HepG2 (cell line): ENCODE results near the gene XXYLT1. TPM values are rescaled to one million over a fixed set of nuclear protein-coding genes. Genes with fewer than 3 reads are reported as not detected.

Experiments used
- ATAC-seq: fragments of 200-7000 bp; cut with Tn5 transposase; 3 replicates; pipeline ENCODE4 v1.9.1; 2020; ENCODE audit warnings: mild to moderate bottlenecking, moderate library complexity
- BruUV-seq: library from RNA; stranded (reverse); fragments of 400-500 nt; replicated peaks from 2 replicates; lab custom pipeline; 2021; lab: Mats Ljungman, UMichigan
- CTCF ChIA-PET: fragments of 300-600 bp; formaldehyde crosslinking; extraction: SDS; loops from one replicate; lab custom pipeline; 2021; ENCODE audit warnings: low total read pairs, inconsistent platforms, low intra/inter-chr PET ratio; lab: Yijun Ruan, JAX
- POLR2A ChIA-PET: fragments of 350-600 bp; sonication (Branson Sonifier 250); formaldehyde crosslinking; loops from one replicate; lab custom pipeline; 2020; ENCODE audit warnings: antibody characterized with exemption, inconsistent platforms; lab: Yijun Ruan, JAX
- DNase-seq: peaks from one replicate; pipeline ENCODE4 v3.0.0-alpha.2; 2015; ENCODE audit warnings: low spot score
- FAIRE-seq: peaks from 3 replicates; lab custom pipeline; 2011; peaks lifted over from hg19 to GRCh38; lab: Jason Lieb, UNC
- H2AFZ ChIP-seq: one replicate; pipeline ENCODE4 v1.6.1; 2011; ENCODE audit warnings: low read length, inconsistent platforms
- H3K27ac ChIP-seq: fragments of 300-600 bp; 3 replicates; pipeline ENCODE4 v1.8.0; 2011; ENCODE audit warnings: mixed run types, mild to moderate bottlenecking, mixed read lengths, low read length, inconsistent platforms; ENCODE audit not compliant: insufficient read depth; ENCODE audit errors: extremely low read length
- H3K27me3 ChIP-seq, 2 experiments: fragments of 200-600 bp in 1 of 2; 2 replicates in 1 of 2; 3 replicates in 1 of 2; pipeline versions ENCODE4 v1.6.0 to v1.8.0; 2011; ENCODE audit warnings: low read length in 2 of 2, mild to moderate bottlenecking in 2 of 2, moderate library complexity in 2 of 2, inconsistent platforms in 1 of 2; ENCODE audit not compliant: insufficient read depth in 2 of 2, control insufficient read depth in 1 of 2
- H3K36me3 ChIP-seq, 2 experiments: fragments of 200-600 bp in 1 of 2; replicated peaks in 1 of 2; 2 replicates in 1 of 2; 3 replicates in 1 of 2; pipeline versions ENCODE4 v1.5.1 to v1.8.0; 2011; ENCODE audit warnings: low read length in 2 of 2, inconsistent platforms in 1 of 2; ENCODE audit not compliant: insufficient read depth in 2 of 2, control insufficient read depth in 1 of 2
- H3K4me1 ChIP-seq: 2 replicates; pipeline ENCODE4 v1.5.1; 2012; ENCODE audit warnings: low read length, inconsistent platforms; ENCODE audit not compliant: insufficient read depth
- H3K4me2 ChIP-seq: 2 replicates; pipeline ENCODE4 v1.6.0; 2011; ENCODE audit warnings: low read depth, low read length, inconsistent platforms
- H3K4me3 ChIP-seq, 3 experiments: fragments of 200-600 bp in 1 of 3; sonication (generic), shearing (Covaris generic) in 1 of 3; replicated peaks in 1 of 3; 2 replicates each; pipeline ENCODE4 v1.5.1; 2011 to 2016; ENCODE audit warnings: low read length in 3 of 3, inconsistent platforms in 2 of 3, low read depth in 2 of 3, mild to moderate bottlenecking in 2 of 3, control low read depth in 1 of 3, mixed read lengths in 1 of 3; ENCODE audit not compliant: insufficient read depth in 1 of 3
- H3K79me2 ChIP-seq: one replicate; pipeline ENCODE4 v1.6.1; 2011; ENCODE audit warnings: low read length, inconsistent platforms; ENCODE audit not compliant: insufficient read depth
- H3K9ac ChIP-seq: 2 replicates; pipeline ENCODE4 v1.6.0; 2011; ENCODE audit warnings: mild to moderate bottlenecking, low read depth, low read length, inconsistent platforms; ENCODE audit not compliant: insufficient read depth
- H3K9me3 ChIP-seq: 2 replicates; pipeline ENCODE4 v1.5.1; 2012; ENCODE audit warnings: mild to moderate bottlenecking, low read length
- H4K20me1 ChIP-seq: 2 replicates; pipeline ENCODE4 v1.6.0; 2011; ENCODE audit warnings: inconsistent platforms, mild to moderate bottlenecking, low read length, moderate library complexity; ENCODE audit not compliant: insufficient read depth
- GABPB1 ChIP-seq: IDR thresholded peaks from 2 replicates; pipeline ENCODE4 v1.6.1; 2016; ENCODE audit warnings: mild to moderate bottlenecking, missing genetic modification reagents, moderate library complexity, missing compliant biosample characterization
- HNRNPLL ChIP-seq: fragments of 200-400 bp; formaldehyde crosslinking; IDR thresholded peaks from 2 replicates; pipeline ENCODE4 v1.6.1; 2017; ENCODE audit warnings: mild to moderate bottlenecking, low read depth, low read length; ENCODE audit not compliant: poor library complexity, severe bottlenecking
- ISX ChIP-seq: sonication (generic); formaldehyde crosslinking; conservative IDR thresholded peaks from 2 replicates; pipeline ENCODE4 v1.5.0; 2020; ENCODE audit warnings: missing genetic modification reagents
- MEIS2 ChIP-seq: sonication (generic); formaldehyde crosslinking; IDR thresholded peaks from 2 replicates; pipeline ENCODE4 v1.9.0; 2021; ENCODE audit warnings: mild to moderate bottlenecking, missing genetic modification reagents
- NFATC3 ChIP-seq: sonication (generic); formaldehyde crosslinking; IDR thresholded peaks from 2 replicates; pipeline ENCODE4 v1.5.1; 2020; ENCODE audit warnings: mild to moderate bottlenecking, missing genetic modification reagents
- SP140L ChIP-seq: sonication (generic); formaldehyde crosslinking; IDR thresholded peaks from 2 replicates; pipeline ENCODE4 v1.4.0; 2020; ENCODE audit warnings: missing genetic modification reagents, borderline replicate concordance
- TCF7L2 ChIP-seq: IDR thresholded peaks from 2 replicates; pipeline ENCODE4 v1.6.1; 2011; ENCODE audit warnings: mild to moderate bottlenecking, low read depth, low read length, moderate library complexity
- ZNF20 ChIP-seq: sonication (generic); formaldehyde crosslinking; IDR thresholded peaks from 2 replicates; pipeline ENCODE4 v1.4.0; 2020; ENCODE audit warnings: mild to moderate bottlenecking, moderate library complexity, missing genetic modification reagents
- ZNF530 ChIP-seq: sonication (generic); formaldehyde crosslinking; IDR thresholded peaks from 2 replicates; pipeline ENCODE4 v1.5.0; 2020; ENCODE audit warnings: low read depth, mild to moderate bottlenecking, missing genetic modification reagents
- ZNF839 ChIP-seq: sonication (generic); formaldehyde crosslinking; IDR thresholded peaks from 2 replicates; pipeline ENCODE4 v1.4.0; 2020; ENCODE audit warnings: missing genetic modification reagents, mild to moderate bottlenecking, borderline replicate concordance
- WGBS: methylation state at CpG from one replicate; pipeline ENCODE4 v1.1.6; 2017; ENCODE audit warnings: low lambda C conversion rate; 5-methylcytosine and 5-hydroxymethylcytosine counted together
- in situ Hi-C: cut with HindIII; loops from 2 replicates; pipeline ENCODE4 v1.10.0; 2017; ENCODE audit warnings: low pct_unique_long_range_greater_than_20kb; ENCODE audit not compliant: extremely low pct_ligation_motif_present
- intact Hi-C: fragments of 100-400 bp; cut with micrococcal nuclease; formaldehyde crosslinking; loops from one replicate; pipeline ENCODE4 v1.10.0; 2022; ENCODE audit not compliant: unreplicated experiment
- polyA plus RNA-seq, 8 experiments: library from polyadenylated mRNA; depleted of rRNA in 3 of 8; stranded (reverse) in 7 of 8; unstranded in 1 of 8; fragments of >200 nt; fragmentation: Illumina TruSeq in 4 of 8; extraction: Trizol in 4 of 8; gene quantifications; 2 replicates each; pipeline versions ENCODE4 v1.2.1 to v1.2.3, GENCODE V29; 2011 to 2016; ENCODE audit warnings: low read depth in 4 of 8, missing spikeins in 1 of 8, mixed read lengths in 1 of 8; ENCODE audit not compliant: insufficient read depth in 1 of 8
- total RNA-seq, 5 experiments: library from RNA; depleted of rRNA; stranded (reverse); fragments of >200 nt; fragmentation: Illumina TruSeq; extraction: Trizol; gene quantifications; 2 replicates each; pipeline ENCODE4 v1.2.3, GENCODE V29; 2016; ENCODE audit warnings: low read depth in 1 of 5
- TF ChIP-seq, protein P1 (sequence below): sonication (generic); formaldehyde crosslinking; IDR thresholded peaks from 2 replicates; pipeline ENCODE4 v1.4.0; 2020; ENCODE audit warnings: missing genetic modification reagents
- TF ChIP-seq, protein P2 (sequence below): sonication (generic); formaldehyde crosslinking; IDR thresholded peaks from 2 replicates; pipeline ENCODE4 v1.5.0; 2020; ENCODE audit warnings: missing genetic modification reagents, mild to moderate bottlenecking, borderline replicate concordance
- TF ChIP-seq, protein P3 (sequence below): sonication (generic); formaldehyde crosslinking; IDR thresholded peaks from 2 replicates; pipeline ENCODE4 v1.5.0; 2020; ENCODE audit warnings: missing genetic modification reagents
- TF ChIP-seq, protein P4 (sequence below): sonication (generic); formaldehyde crosslinking; IDR thresholded peaks from 2 replicates; pipeline ENCODE4 v1.5.1; 2020; ENCODE audit warnings: missing genetic modification reagents, mild to moderate bottlenecking, borderline replicate concordance
- TF ChIP-seq, protein P5 (sequence below): IDR thresholded peaks from 2 replicates; pipeline ENCODE4 v1.6.1; 2016; ENCODE audit warnings: missing compliant biosample characterization, missing genetic modification reagents, borderline replicate concordance

Gene XXYLT1
- total and polyA plus RNA-seq, 2 of the 13 experiments (the other 11 are each of a cell fraction or from before 2014, with no cell fraction given) = 17.7 to 19.0 TPM

DNA sequence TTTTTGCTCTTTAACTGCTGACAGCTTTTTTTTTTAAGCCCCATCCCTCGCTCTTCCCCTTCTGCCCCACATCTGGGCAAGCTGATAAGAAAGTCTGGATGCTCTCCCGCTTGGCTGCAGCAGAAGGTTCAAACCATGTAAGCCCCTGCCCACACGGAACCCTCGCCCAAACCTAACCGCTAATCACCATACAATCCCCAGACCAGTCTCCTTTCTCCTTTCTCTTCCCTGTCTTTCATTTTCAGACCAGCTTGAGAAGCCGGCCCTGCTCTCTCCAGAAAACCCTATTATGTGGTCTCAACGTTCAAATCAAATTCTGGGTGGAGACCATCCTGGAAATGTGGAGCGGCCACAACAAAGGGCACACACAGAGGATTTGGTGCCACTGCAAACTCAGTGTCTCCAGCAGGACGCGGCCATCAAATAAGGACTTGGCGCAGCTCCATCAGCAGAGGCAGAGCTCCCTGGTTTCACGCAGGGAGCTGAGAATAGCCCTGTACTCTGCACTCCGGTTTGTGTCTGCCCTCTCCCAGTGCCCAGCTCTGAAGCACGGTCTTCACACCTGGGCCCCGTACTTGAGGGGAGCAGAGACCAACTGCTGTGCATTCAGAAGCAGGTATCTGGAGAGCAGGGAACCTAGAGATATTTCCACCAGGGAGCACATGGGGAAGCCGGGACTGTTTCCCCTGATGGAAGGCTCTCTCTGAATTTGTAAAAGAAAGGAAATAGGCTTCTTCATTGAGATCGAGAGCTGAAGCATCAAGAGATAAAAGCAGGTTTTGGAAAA is 92.6 kb downstream of the XXYLT1 start:
- no peak overlapping the region for H3K9ac ChIP-seq
- BruUV-seq = no TSS peak
- intact Hi-C loops = loop anchor here (1.0 kb wide), 1 partner anchor 12 kb away; no protein-coding TSS in a partner anchor
- no peak overlapping the region for H3K27ac ChIP-seq
- ChIA-PET CTCF (no interaction called here), POLR2A (interaction anchor here (1.0 to 1.4 kb wide), 3 partner anchors 9 to 20 kb away, joined by 3 read pairs; no protein-coding TSS in a partner anchor)
- ATAC-seq = peak; percentile 24; the same call in 1 of the 3 replicates
- H3K9me3 ChIP-seq = no peaks in the 10 kb centered on the region
- peaks cover 43% of the 10 kb centered on the region for H3K4me1 ChIP-seq
- H3K4me3 ChIP-seq = no peak overlapping the region
- no peak for FAIRE-seq
- no peaks in the 10 kb centered on the region for H3K27me3 ChIP-seq
- no peak overlapping the region for H2AFZ ChIP-seq
- no peak for DNase-seq
- in situ Hi-C loops = no loop called here
- no peak overlapping the region for H3K4me2 ChIP-seq
- H4K20me1 ChIP-seq = no peaks in the 10 kb centered on the region
- H3K79me2 ChIP-seq = no peaks in the 10 kb centered on the region
- peaks cover 0 to 4% of the 10 kb centered on the region in 2 experiments; a peak in 1 of 5 replicates for H3K36me3 ChIP-seq
- WGBS = 87% methylated on average over 15 of the region's 17 CpGs
- TF ChIP-seq, protein P1, sequence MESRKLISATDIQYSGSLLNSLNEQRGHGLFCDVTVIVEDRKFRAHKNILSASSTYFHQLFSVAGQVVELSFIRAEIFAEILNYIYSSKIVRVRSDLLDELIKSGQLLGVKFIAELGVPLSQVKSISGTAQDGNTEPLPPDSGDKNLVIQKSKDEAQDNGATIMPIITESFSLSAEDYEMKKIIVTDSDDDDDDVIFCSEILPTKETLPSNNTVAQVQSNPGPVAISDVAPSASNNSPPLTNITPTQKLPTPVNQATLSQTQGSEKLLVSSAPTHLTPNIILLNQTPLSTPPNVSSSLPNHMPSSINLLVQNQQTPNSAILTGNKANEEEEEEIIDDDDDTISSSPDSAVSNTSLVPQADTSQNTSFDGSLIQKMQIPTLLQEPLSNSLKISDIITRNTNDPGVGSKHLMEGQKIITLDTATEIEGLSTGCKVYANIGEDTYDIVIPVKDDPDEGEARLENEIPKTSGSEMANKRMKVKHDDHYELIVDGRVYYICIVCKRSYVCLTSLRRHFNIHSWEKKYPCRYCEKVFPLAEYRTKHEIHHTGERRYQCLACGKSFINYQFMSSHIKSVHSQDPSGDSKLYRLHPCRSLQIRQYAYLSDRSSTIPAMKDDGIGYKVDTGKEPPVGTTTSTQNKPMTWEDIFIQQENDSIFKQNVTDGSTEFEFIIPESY (CRISPR knock-in tag) = peak; percentile 34; the same call in 1 of the 2 replicates
- TF ChIP-seq, protein P2, sequence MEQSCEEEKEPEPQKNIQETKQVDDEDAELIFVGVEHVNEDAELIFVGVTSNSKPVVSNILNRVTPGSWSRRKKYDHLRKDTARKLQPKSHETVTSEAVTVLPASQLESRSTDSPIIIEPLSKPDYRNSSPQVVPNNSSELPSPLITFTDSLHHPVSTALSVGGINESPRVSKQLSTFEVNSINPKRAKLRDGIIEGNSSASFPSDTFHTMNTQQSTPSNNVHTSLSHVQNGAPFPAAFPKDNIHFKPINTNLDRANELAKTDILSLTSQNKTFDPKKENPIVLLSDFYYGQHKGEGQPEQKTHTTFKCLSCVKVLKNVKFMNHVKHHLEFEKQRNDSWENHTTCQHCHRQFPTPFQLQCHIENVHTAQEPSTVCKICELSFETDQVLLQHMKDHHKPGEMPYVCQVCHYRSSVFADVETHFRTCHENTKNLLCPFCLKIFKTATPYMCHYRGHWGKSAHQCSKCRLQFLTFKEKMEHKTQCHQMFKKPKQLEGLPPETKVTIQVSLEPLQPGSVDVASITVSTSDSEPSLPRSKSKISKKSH (CRISPR knock-in tag) = no peak
- TF ChIP-seq ZNF20 (CRISPR knock-in tag) = no peak
- TF ChIP-seq, protein P3, sequence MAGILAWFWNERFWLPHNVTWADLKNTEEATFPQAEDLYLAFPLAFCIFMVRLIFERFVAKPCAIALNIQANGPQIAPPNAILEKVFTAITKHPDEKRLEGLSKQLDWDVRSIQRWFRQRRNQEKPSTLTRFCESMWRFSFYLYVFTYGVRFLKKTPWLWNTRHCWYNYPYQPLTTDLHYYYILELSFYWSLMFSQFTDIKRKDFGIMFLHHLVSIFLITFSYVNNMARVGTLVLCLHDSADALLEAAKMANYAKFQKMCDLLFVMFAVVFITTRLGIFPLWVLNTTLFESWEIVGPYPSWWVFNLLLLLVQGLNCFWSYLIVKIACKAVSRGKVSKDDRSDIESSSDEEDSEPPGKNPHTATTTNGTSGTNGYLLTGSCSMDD = no peak
- no peak for TF ChIP-seq SP140L (CRISPR knock-in tag)
- TF ChIP-seq ZNF530 = no peak
- TF ChIP-seq GABPB1 (CRISPR knock-in tag) = no peak
- TF ChIP-seq ISX (CRISPR knock-in tag) = no peak
- TF ChIP-seq TCF7L2 = no peak
- no peak for TF ChIP-seq ZNF839 (CRISPR knock-in tag)
- TF ChIP-seq, protein P4, sequence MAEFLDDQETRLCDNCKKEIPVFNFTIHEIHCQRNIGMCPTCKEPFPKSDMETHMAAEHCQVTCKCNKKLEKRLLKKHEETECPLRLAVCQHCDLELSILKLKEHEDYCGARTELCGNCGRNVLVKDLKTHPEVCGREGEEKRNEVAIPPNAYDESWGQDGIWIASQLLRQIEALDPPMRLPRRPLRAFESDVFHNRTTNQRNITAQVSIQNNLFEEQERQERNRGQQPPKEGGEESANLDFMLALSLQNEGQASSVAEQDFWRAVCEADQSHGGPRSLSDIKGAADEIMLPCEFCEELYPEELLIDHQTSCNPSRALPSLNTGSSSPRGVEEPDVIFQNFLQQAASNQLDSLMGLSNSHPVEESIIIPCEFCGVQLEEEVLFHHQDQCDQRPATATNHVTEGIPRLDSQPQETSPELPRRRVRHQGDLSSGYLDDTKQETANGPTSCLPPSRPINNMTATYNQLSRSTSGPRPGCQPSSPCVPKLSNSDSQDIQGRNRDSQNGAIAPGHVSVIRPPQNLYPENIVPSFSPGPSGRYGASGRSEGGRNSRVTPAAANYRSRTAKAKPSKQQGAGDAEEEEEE (CRISPR knock-in tag) = no peak
- TF ChIP-seq HNRNPLL = peak; percentile 28
- TF ChIP-seq, protein P5, sequence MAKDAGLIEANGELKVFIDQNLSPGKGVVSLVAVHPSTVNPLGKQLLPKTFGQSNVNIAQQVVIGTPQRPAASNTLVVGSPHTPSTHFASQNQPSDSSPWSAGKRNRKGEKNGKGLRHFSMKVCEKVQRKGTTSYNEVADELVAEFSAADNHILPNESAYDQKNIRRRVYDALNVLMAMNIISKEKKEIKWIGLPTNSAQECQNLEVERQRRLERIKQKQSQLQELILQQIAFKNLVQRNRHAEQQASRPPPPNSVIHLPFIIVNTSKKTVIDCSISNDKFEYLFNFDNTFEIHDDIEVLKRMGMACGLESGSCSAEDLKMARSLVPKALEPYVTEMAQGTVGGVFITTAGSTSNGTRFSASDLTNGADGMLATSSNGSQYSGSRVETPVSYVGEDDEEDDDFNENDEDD (CRISPR knock-in tag) = no peak
- TF ChIP-seq NFATC3 (CRISPR knock-in tag) = no peak
- no peak for TF ChIP-seq MEIS2
